ENCODE measurements around the gene LRRC74A.
A peak's percentile ranks its signal among the peaks of the same experiment; 100 is the strongest.

The LRRC74A gene

GRCh38 chr14:76846331-76847047 is 20.3 kb downstream of the LRRC74A start:
- no peak for DNase-seq

DNA sequence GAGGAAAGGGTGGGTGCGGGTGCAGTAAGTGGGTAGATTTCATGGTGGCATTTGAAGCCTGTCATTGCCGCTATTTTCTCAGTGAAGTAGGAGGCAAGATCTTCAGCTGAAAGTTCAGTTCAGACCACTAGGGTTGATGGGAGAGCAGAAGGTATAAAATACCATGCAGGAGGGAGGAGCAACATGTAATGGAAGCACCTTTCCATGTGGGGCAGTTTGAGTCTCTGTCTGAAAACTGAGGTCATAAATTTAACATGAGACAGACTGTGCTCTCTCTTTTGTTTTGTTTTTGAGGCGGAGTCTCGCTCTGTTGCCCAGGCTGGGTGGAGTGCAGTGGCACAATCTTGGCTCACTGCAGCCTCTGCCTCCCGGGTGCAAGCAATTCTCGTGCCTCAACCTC is 22.7 kb downstream of the LRRC74A start:
- no peak for DNase-seq

DNA sequence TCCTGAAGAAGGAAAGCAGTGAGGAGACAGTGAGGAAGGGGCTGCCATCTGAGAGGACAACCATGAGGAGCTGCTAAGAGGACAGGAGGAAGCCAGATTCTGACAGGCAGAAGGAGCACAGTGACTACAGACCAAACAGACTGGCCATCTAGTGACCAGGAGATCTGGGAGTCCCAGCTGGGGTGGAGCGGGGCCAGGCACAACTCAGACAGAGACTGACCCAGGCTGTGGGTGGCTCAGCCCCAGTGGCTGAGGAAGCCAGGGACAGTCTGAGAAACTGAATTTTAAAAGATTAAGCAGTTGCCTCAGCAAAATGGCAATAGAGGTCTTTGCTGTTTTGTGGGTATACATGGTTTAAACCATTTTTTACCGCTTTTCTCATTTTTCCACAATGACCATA is 28.9 kb downstream of the LRRC74A start:
- DNase-seq, result peak in 5 of 56 donors; percentile 10 to 21 (median 14)

DNA sequence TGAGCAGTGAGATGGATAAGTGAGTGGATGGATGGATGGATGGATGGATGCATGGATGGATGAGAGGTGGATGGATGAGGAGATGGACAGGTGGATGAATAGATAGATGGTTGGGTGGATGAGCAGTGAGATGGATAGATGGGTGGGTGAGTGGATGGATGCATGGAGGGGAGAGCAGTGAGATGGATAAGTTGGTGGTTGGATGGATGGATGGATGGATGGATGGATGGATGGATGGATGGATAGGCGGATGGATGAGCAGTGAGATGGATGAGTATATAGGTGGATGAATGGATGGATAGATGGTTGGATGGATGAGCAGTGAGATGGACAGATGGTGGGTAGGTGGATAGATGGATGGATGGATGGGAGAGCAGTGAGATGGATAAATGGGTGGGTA is 30.6 kb downstream of the LRRC74A start:
- no peak for DNase-seq

DNA sequence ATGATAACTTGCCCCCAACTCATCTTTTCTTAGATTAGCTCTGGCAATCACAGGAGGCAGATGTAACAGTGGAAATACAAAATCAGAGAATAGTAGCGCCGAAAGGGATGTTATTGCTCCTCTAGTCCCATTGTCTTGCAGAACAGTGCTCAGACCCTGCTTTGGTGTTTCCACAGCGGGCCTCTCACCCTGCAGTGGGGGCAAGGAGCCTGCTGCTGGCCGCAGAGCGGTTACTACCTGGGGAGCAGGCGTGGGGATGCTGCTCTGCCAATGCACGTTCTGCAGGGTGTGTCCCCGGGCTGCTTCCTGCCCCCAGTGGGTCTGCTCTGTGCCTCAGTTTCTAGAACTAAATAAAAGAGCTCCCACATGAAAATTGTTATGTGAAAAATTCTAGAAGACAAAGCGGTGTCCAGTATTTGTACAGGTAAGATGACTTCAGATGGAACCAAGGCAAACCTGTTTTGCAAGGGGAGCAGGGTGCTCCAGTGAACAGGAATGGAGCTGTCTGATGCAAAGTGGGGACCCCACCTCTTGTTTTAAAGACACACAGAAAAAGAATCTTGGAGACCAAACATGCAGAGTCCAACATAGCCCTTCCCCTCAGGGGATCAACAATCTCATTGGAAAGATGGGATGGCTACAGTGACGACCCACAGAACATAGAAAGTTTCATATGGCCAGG is 35.5 kb downstream of the LRRC74A start:
- DNase-seq, result no peak

GRCh38 chr14:76862546-76863282 is 36.5 kb downstream of the LRRC74A start:
- DNase-seq, result no peak

DNA sequence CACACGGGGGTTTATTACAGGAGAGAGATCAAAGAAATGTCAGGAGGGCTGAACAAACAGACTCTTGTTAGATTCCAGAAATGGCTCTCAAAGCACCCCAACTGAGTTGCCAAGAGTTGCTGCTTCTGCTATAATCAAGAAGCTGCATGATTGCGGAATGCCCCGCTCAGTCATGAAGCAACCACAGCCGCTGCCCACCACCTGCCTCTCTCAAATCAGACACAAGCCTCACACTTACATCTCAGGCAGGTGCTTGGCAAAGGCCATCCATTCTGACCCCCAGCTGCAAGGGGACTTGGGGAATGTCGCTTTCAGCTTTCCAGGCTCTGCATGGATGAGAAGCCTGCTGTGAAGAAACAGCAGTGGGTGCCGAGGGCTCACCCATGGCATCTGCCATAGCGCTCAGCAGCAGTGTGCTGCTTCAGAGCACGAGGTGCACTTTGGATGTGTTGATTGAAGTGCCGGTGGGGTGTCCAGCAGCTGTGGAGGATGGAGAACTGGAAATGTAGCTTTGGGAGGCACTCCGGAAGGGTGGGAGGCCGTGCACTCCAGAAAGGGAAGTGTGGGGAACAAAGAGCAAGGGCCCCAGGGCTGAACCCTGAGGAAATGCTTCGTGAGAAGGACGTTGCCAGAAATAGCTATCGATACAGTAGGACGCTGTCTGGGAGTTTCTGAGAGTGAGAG is 37.7 kb downstream of the LRRC74A start:
- peak in 17 of 56 donors; percentile 11 to 57 (median 38) for DNase-seq

DNA sequence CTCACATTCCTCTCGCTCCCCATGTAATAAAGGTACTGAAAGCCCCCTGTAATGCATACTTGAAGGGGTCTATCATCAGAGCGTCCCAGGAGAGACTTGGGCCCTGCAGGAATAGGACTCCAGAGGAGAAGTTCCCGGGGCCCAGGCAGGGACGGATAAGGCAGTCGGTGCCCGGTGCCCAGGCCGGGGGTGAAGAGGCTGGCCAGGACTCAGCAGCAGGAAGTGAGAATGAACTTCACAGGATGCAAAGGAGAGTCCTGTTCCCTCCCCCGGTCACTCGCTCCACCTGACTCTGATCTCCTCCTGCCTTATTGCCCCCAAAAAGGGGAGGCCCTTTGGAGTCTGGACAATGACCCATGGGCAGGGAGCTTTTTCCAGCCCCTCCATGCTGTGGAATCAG is 40.2 kb downstream of the LRRC74A start:
- no peak for DNase-seq

DNA sequence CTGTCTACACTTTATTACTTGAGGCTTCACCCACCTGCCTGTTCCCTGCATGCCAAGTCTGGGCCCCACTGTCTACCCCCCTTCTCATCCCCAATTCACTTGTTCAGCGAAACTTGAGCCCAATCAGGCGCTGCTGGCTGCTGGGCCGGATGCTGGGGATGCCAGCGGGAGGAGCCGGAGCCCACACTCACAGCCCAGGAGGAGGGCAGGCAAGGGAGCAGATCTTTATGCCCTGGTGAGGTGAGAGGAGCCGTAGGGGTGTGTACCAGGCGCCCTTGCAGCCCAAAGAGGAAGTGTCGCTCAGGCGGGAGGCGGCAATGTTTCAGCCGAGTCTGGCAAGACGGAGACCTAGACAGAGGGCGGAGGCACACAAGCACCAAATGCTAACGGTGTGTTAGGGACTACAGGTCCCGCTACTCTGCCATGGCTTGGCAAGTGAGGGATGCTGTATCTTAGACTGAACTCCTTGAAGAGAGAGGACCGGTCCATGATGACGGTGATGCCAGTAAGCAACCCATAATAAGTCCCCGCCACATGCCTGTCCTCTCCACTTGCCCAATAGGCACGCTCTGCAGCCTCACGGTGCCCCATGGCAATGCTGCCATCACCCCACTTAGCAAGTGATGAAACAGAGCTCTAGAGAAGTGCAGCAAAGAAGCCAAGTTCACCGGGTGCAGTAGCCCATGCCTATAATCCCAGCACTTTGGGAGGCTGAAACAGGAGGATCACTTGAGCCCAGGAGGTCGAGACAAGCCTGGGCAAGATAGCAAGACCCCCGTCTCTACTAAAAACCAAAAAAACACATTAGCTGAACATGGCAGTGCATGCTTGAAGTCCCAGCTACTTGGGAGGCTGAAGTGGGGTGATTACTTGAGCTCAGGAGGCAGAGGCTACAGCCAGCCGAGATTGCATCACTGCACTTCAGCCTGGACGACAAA is 41.6 kb downstream of the LRRC74A start:
- DNase-seq, result peak in 4 of 56 donors; percentile 13 to 36 (median 20)

- peak in 12 of 56 donors; percentile 12 to 51 (median 23) for DNase-seq
Measured at GRCh38 chr14:76868454-76869170, 42.4 kb downstream of the LRRC74A start.

GRCh38 chr14:76870166-76870565 is 44.0 kb downstream of the LRRC74A start:
- no peak for DNase-seq

- DNase-seq, result peak in 41 of 56 donors; percentile 11 to 83 (median 30)
Measured at GRCh38 chr14:76872796-76873432, 46.7 kb downstream of the LRRC74A start.

- DNase-seq, result no peak
Measured at GRCh38 chr14:76874734-76875133, 48.5 kb downstream of the LRRC74A start.

GRCh38 chr14:76876076-76876475 is 49.9 kb downstream of the LRRC74A start:
- DNase-seq, result peak in 49 of 56 donors; percentile 8 to 79 (median 39)

GRCh38 chr14:76877871-76878270 is 51.7 kb downstream of the LRRC74A start:
- DNase-seq, result no peak

DNA sequence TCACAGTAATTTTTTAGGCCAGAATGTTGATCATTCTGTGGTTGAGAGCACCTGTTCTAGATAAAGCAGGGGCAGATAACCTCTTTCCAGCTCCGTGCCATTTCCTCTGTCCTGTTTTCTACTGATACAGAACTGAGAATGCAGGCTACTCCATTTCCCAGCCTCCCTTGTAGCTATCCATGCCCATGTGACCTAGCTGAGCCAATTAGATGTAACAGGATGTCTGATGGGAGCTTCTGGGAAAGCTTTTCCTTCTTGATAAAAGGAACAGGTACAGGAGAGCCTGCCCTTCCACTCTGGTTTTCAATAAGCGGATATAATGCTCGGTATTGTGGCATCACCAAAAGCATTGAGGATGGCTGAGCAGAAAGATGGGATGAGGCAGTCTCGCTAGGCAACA is 54.2 kb downstream of the LRRC74A start:
- DNase-seq, result no peak

- peak in 7 of 56 donors; percentile 9 to 34 (median 15) for DNase-seq
Measured at GRCh38 chr14:76881348-76881747, 55.1 kb downstream of the LRRC74A start.

DNA sequence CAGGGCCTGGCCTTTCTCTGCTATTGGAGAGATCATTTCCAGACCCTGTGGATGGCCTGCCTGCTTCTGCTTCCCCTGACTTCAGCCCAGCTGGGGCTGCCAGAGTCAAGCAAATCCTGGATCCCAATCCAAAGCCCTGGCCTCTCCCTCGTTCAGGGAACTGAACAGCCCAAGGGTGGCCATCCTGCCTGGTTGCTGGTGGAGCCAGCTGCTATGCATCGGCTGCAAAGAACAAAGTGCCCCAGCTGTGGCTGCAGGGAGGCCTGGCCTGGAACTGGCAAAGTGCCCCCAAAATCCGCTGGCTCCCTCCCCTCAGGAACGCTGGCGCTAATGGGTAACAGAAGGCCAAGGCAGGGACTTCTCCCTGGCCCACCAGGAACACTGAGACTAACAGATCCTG is 56.4 kb downstream of the LRRC74A start:
- DNase-seq, result peak in 6 of 56 donors; percentile 20 to 34 (median 24)

DNA sequence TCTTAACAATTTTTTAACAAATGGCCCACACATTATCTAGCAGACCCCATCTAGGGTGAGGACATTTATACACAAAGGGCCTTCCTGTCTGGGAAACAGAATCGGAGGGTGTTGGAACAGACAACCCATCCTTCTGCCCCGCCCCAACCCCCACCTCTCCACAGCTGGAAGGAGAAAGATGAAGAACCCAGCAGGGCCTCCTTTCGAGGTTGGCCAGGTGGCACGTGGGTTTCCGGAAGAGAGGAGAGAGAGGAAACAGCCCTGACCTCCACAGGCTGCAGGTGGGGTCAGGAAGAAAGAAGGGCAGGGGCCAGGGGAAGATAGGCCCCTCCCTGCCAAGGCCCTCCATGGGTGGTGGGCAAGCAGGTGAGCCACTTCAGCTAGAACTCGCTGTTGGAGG is 57.2 kb downstream of the LRRC74A start:
- DNase-seq, result no peak
